HG03521 (cell line): Measurements from ENCODE around the gene MMS19.

ENCODE experiments used
- ATAC-seq: cut with Tn5 transposase; IDR thresholded peaks from one replicate; pipeline ENCODE4 v1.9.1; 2021; ENCODE audit warnings: mild to moderate bottlenecking, moderate library complexity; ENCODE audit not compliant: unreplicated experiment

MMS19 gene, protein sequence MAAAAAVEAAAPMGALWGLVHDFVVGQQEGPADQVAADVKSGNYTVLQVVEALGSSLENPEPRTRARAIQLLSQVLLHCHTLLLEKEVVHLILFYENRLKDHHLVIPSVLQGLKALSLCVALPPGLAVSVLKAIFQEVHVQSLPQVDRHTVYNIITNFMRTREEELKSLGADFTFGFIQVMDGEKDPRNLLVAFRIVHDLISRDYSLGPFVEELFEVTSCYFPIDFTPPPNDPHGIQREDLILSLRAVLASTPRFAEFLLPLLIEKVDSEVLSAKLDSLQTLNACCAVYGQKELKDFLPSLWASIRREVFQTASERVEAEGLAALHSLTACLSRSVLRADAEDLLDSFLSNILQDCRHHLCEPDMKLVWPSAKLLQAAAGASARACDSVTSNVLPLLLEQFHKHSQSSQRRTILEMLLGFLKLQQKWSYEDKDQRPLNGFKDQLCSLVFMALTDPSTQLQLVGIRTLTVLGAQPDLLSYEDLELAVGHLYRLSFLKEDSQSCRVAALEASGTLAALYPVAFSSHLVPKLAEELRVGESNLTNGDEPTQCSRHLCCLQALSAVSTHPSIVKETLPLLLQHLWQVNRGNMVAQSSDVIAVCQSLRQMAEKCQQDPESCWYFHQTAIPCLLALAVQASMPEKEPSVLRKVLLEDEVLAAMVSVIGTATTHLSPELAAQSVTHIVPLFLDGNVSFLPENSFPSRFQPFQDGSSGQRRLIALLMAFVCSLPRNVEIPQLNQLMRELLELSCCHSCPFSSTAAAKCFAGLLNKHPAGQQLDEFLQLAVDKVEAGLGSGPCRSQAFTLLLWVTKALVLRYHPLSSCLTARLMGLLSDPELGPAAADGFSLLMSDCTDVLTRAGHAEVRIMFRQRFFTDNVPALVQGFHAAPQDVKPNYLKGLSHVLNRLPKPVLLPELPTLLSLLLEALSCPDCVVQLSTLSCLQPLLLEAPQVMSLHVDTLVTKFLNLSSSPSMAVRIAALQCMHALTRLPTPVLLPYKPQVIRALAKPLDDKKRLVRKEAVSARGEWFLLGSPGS

GRCh38 chr10:97498076-97498840 is at the start of gene MMS19:
TSS of gene MMS19 (minus strand) at chr10:97498422. CDS start at chr10:97498384, 38 bp downstream.
- ATAC-seq = peak; percentile 90

DNA sequence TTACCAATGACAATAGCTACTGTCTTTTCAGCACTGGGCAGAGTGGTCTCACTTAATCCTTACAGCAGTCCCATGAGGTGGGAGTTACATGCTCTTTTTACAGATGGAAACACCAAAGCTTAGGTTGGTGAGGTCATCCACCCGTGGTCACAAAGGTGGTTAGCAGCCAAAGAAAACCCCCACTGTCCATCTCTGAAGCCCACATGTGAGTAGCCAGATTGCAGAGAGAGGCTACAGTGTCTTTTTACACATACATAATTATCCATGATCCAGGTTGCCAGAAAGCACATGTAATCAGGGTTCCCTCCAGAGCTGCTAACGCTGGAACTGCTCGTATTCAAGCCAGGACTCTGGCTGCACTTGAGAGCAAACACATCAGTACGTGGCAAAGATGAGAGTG is 49.7 kb upstream of the MMS19 start:
- no peak for ATAC-seq

DNA sequence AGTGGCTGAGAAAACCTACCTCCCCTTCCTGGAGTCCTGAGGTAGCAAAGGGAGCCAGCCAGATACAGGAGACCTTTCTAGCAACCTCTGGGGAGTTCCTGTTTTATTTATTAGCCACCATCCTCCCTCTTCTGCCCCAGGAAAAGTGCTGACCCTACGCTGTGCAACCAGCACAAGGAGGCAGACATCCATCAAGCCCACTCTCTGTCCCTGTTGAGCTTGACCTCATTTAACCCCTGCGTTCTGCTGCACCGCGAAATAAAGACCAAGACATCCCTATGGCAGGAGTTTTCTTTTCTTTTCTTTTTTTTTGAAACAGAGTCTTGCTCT is 49.0 kb upstream of the MMS19 start:
- ATAC-seq = no peak

DNA sequence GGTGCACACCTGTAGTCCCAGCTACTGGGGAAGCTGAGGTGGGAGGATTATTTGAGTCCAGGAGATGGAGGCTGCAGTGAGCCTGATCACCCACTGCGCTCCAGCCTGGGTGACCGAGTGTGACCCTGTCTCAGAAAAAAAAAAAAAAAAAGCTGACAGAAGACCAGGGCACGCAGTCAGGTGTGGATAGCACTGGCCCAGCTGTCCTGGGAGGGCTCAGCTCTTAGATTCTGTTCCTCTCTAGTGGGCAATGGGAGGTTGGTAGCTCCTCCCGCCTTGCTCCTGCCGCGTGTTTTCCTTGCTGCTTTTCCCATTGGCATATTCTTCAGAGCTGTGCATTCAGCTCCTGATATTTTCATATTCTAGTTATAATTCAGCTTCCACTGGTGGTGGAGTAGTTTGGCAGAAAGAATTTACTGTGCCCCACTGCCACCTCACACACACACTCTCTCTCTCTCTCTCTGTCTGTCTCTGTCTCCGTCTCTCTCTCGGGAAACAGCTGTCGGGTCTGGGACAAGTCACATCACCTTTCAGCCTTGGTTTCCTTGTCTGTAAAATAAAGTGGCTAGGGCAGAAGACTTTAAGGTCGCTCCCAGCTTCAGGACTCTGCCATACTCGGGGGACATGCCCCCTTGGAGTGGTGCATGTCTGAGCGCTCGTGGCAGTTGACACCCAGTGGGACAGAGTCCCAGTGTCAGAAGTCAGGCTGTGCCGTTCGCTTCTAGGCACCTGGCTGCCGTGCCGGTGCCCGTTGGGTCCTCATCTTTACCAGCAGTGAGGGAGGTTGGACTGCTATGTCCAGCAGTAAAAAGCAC is 48.4 kb upstream of the MMS19 start:
- no peak for ATAC-seq

DNA sequence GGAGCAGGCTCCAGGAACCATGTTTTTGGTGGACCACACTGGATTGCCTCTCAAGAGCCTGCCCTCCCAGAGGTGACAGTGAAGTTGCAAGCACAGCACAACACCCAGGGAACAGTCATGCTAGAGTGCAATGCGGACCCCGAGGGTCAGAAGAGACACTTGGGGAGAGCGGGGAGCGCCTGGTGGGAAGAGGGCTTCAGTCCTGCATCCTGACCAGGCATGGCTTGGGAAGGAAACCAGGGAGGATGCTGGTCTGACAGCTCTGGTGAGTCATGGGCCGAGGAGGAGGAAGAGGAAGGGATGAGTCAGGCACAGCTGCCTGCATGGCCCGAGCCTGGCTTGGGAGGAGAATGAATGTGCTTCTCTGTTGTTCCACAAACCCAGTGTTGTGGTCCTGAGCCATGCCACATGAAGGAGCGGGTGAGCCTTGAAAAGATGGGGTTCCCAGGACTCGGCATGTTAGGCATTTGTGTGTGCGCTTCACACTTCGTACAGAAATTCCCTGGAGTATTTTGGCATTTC is 44.9 kb upstream of the MMS19 start:
- no peak for ATAC-seq

DNA sequence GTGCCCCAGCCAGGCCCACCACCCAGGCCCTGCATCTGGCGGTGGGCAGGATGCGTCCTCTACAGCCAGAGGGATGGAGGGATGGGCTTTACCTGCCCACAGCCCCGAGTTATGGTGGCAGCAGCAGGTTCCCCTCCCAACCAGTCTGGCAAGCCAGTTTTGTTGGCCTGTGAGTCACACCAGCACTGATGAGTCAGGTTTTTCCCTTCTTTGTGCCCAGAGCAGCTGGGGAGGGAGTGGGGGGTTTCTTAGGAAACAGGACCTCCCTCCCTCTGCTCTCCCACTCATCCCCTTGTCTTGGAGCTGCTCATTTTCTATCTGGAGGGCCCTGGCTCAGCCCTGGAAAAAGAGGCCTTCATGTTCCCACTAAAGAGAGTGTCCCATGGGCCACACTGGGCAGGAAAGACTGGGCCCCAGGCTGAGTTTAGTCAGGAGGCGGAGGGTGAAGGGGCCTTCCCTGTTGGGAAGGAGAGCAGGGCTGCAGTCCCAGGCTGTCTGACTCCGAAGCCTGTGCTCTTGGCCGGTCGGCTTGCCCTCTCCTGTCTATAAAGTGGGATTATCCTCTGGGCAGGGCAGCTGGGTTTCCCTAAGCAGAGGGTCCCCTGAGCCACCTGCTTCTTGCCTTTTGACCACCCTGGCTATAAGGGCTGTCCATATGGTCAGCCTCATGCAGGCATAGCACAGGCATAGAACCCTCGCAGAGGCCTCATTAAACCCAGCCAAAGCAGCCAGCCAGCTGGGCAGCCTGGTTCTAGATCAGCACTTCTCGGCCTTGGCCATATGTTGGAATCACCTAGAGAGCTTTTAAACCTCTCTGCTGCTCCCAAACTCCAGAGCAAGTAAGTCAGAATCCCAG is 44.2 kb upstream of the MMS19 start:
- no peak for ATAC-seq

GRCh38 chr10:97540669-97541500 is 42.7 kb upstream of the MMS19 start:
- no peak for ATAC-seq

DNA sequence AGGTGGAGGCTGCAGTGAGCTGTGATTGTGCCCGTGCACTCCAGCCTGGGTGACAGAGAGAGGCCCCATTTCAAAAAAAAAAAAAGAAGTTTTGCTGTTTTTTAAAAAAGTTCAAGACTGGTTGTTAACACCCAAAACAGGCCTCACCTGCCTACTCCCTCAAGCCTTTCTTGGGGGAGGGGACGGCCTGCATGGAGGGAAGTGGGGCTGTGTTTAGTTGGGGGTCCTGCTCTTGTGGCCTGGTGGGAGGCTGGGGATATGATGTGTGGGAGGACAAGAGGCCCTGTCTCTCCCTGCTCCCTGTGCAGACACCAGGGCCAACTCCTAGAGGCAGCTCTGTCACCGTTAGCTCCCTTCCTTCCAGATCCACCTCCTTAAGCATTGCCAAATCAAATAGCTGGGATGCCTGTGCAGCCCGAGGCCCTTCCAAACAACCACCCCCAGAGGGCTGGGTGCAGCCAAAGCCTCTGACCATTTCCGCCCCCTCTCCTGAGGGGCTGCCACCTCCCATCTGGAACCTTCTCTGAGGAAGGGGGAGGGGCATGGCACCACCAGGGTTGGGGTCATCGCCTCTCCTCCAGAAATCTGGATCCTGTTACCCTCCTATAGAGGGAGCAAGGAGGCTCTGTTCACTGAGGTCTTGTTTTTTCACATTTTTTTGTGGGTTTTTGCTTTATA is 41.4 kb upstream of the MMS19 start:
- ATAC-seq = no peak

DNA sequence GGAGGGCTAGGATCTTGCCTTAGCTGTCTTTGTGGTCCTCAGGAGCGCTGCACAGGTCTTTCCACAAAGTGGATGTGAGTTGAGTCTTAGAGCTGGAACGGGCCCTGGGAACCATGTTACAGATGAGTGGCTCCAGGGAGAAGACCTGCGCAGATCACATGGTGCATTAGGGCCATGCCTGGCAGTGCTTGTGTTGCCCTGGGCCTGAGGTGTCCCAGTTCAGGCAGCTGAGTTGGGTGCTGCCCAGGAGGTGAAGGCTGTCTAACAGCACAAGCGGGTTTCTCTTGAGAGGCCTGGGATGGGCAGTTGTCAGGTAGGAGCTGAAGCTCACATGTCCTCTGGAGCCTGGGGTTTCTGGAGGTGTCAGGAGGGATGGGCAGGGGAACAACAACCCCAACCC is 40.6 kb upstream of the MMS19 start:
- ATAC-seq = no peak

DNA sequence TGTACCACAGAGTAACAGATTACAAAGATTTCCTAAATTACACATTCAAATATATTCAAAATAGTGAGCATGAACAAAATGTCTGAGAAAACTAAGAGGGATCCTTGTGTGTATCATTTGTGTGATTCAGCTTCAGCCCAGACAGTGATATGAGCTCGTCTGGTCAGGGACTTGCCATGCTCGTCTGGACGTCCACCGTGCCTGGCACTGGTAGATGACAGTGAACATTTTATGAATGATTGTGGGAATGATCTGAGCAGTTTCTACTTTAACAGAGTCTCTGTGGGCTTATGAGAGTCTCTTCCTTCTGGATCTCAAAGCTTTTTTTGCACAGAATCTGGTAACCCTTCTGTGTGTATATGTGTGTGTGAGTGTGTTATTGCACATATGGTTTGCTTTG is 40.2 kb upstream of the MMS19 start:
- no peak for ATAC-seq

DNA sequence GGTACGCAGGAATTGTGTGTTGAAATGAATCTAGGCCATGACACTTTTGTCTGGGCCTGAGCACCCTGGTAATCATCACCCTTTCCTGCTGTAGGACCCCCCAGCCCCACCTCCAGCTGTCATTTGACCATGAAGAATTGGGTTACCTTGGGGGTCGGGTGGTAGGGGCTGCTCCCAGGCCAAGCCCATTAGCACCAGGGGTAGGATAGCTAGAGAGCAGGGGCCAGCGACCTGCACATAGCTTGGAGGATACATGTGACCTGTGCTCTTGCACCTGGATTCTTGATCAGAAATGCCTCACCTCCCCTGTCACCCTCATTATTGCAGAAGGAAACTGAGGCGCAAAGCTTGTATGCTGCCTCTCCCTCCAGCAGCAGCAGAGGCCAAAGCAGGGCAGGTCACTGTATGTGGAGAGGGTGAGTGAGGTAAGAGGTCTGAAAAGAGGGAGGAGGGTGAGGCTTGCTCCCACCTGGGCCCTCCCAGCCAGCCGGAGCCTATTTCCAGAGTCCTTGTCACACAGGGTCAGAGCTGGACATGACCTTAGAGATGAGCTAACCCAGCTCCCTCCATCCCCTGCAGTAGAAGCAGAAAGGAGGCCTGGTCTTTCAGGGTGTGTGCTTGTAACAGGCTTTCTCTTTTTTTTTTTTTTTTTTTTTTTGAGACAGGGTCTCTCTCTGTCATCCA is 39.1 kb upstream of the MMS19 start:
- no peak for ATAC-seq

DNA sequence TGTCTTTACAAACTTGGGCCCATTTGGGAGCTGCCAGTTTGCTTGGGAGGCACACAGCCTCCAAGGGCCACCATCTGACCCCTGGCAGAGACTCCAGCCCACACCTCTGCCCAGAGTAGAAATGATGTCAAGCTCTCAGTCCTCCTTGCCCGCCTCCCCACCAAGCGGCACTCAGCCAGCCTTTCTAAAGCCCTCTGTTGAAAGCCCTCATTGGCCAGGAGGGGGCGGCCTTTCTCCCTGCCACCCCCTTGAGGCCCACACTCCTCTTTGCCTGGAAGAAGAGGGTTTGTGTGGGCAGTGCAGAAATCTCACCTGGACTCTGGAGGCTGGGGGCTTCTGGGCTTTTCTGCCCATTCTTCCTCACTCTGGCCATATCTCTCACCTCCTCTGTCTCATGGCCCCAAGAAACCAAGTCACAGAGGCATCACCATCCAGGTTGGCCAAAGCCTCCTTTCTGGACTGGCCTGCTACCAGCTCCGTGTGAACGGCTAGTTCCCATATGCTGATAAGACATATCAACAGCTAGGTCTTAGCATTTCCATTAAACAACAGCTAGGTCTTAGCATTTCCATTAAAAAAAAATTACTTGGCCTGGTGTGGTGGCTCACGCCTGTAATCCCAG is 36.6 kb upstream of the MMS19 start:
- no peak for ATAC-seq

GRCh38 chr10:97533888-97534287 is 35.7 kb upstream of the MMS19 start:
- no peak for ATAC-seq

GRCh38 chr10:97532935-97533671 is 34.9 kb upstream of the MMS19 start:
- ATAC-seq = no peak

DNA sequence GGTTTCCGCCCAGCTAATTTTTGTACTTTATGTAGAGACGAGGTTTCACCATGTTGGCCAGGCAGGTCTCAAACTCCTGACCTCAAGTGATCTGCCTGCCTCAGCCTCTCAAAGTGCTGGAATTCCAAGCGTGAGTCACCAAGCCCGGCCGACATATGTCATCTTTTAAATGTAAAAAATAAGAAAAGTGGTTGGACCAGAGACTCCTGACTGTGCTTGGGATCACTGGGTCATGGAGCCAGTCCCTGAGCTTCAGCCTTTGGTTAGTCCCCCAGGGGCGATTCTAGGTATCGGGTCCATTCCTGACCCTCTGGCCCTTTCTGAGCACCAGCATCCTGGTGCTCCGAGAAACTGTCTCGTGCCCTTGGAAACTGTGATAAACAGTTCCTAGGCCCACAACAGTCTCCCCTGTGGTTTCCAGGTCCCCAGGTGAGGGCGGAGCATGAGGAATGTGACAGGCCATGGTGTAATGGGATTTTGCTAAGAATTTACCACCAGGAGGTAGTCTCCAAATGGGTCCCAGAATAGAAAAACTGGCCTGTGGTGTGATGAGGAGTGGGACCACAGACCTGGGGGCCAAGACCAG is 33.3 kb upstream of the MMS19 start:
- ATAC-seq = no peak
